ENCODE results near the gene NME9. TPM values are rescaled to one million over a fixed set of nuclear protein-coding genes. Genes with fewer than 3 reads are reported as not detected.

Gene NME9
- total RNA-seq, 4 donors from 2014 or later, result 0.48 TPM; not detected in 3

DNA sequence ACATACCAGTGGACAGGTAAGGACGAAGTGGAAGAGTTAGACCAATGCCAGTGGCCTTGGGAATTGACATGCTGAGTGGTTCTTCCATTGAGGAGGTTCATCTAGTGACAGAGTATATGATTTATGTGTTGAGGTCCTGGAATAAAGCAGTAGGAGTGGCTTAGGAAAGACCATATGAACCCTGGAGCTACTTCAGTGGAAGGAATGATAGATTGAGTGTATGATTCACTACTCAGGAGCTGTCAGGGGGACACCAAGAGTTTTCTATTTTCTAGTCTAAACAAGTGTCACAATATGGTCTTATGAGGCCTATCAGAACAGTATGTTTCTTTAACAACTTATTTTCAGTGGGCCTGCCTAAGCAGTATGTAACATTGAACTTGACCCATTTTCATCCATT, 63.9 kb downstream of the NME9 start:
- ATAC-seq (ENCODE audit: low FRiP score), result no peak
- no peak for TF ChIP-seq CTCF (IDR thresholded peaks at IDR 0.05)
- no peak for DNase-seq (ENCODE audit: low spot score)

DNA sequence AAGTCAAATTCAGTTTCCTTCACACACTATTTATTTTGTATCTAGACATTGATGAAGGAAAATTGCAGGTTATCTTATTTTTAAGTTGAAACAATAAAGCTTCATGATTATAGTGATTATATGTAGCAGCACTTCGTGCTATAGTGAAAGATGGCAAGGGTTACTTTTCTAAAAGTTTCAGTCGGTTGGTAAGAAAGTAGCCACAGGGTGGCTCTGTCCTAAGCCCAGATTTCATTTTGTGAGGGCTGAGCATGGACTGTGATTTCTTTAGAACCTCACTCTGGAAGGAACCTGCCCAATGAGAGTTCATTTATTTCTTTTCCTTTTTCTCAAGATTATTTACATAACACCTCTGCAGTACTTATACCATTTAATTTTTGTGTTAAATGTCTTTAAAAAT, 66.5 kb downstream of the NME9 start:
- DNase-seq (ENCODE audit: low spot score) (no peak), ATAC-seq (ENCODE audit: low FRiP score) (no peak)
- no peak for TF ChIP-seq CTCF (IDR thresholded peaks at IDR 0.05)

DNA sequence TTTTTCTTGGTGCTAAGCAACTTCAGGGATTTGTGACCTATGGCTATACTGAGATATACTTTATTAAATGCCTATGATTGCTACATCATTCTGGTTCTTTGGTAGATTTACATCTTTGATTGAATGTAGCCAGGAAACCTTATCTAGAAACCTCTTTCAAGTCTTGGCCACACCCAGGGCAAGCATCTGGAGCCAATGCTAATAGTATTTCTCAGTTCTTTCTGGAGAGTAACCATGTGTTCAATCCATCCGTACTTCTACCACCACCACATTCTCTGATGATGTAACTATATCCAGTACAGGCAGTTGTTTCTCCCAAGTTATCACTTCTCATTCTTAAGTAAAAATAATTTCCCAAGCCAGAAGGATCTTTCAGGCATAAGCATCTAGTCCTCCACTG, 69.0 kb downstream of the NME9 start:
- DNase-seq (ENCODE audit: low spot score) (no peak), ATAC-seq (ENCODE audit: low FRiP score) (no peak)
- no peak for TF ChIP-seq CTCF (IDR thresholded peaks at IDR 0.05)

DNA sequence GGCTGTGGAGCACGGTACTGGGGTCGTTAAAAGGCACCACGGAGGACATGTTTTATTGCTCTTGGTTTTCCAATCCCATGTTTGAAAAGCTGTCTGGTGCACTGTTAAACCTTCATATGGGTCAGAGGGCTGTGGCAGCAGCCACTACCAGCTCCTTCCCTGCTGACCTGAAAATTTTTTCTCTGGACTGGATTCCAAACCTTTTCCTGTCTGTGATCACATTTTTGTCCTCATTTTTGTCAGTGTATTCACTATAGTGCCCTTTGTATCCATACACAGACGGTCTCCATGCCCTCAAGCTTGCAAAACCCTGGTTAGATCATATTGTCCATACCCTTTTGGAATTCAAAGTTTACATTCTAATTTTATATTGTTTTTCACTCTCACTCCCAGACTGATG, 70.5 kb downstream of the NME9 start:
- DNase-seq (ENCODE audit: low spot score), result no peak
- TF ChIP-seq CTCF (IDR thresholded peaks at IDR 0.05), result no peak
- no peak for ATAC-seq (ENCODE audit: low FRiP score)

DNA sequence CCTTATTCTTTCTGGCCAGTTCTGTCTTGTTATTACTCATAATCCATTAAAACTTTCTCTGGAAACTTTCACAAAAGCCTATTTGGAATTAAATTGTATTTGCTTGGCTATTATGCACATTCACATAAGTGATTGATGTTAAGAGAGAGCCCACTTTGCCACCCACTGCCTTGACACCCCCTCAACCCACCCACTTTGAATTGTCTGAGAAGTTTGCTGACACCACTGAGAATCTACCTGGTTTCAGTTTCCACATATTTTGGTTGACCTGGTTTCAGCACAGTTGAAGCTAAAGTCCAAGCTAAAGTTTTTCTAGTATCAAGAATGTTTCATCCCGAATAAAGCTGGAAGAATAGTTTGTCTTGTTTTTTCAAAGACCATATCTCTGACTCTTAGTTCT, 71.7 kb downstream of the NME9 start:
- no peak for TF ChIP-seq CTCF (IDR thresholded peaks at IDR 0.05)
- ATAC-seq (ENCODE audit: low FRiP score), result no peak
- DNase-seq (ENCODE audit: low spot score), result no peak

DNA sequence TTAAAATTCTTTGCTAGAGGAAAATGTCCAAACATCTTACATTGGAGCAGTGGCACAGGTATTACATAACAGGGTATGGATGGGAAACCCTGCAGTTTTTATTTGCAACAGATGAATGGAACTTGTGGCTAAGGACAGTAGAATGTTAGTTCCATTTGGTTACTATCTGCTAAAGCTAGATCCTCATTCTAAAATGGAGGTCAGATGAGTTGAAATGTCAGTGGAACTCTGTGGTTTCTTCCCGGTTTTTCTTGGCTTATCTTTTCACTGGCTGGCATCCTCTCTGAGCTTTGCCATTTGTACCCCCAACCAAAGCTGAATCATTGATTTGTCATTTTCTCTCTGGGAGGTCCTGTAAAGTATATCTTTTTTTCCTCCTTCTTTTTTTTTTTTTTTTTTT, 73.6 kb downstream of the NME9 start:
- no peak for DNase-seq (ENCODE audit: low spot score)
- TF ChIP-seq CTCF (IDR thresholded peaks at IDR 0.05), result no peak
- ATAC-seq (ENCODE audit: low FRiP score), result no peak

DNA sequence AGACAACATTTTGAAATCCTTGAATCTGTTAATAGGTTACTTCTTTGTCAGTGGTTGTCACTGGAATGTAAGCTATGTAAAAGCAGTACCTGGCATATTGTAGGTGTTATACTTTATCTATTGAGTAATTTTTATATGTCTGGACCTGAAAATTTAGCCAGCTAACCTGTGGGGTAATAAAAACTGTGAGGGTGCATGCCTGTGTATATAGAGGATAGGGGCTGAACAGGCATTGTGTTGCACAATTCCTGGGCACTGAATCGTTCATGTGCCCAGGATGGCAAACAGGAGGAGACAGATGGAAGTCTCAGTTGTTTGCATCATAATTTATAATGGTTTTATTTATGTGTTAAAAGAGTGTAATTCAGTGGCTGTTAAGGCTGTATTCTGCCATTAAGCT, 75.4 kb downstream of the NME9 start:
- DNase-seq (ENCODE audit: low spot score), result no peak
- no peak for TF ChIP-seq CTCF (IDR thresholded peaks at IDR 0.05)
- no peak for ATAC-seq (ENCODE audit: low FRiP score)

Data from omental fat pad (tissue), 4 donors.